H1 (cell line): ENCODE data around the gene CTNND2. TPM values are rescaled to one million over a fixed set of nuclear protein-coding genes. Genes with fewer than 3 reads are reported as not detected.

ENCODE experiments used
- CTCF ChIA-PET: fragments of 300-600 bp; sonication (Branson Sonifier 250); formaldehyde crosslinking; loops from one replicate; lab custom pipeline; 2021; ENCODE audit not compliant: partially characterized antibody; lab: Charles Lee
- POLR2A ChIA-PET: fragments of 300-600 bp; sonication (Branson Sonifier 250); formaldehyde crosslinking; loops from one replicate; lab custom pipeline; 2021; ENCODE audit warnings: inconsistent platforms; ENCODE audit not compliant: partially characterized antibody; lab: Charles Lee
- DNase-seq, 2 experiments: peaks; one replicate each; pipeline versions ENCODE4 v3.0.0 to v3.0.0-alpha.2; 2010 to 2022; ENCODE audit warnings: low spot score in 2 of 2, low read depth in 1 of 2, mixed read lengths in 1 of 2
- FAIRE-seq: peaks from 2 replicates; lab custom pipeline; 2011; peaks lifted over from hg19 to GRCh38; lab: Jason Lieb, UNC
- H2AFZ ChIP-seq: 2 replicates; pipeline ENCODE4 v1.8.1; 2012; ENCODE audit warnings: low read length, inconsistent platforms
- H2AK5ac ChIP-seq: 2 replicates; pipeline ENCODE4 v1.6.1; 2013; ENCODE audit warnings: low read depth, low read length
- H2BK120ac ChIP-seq: replicated peaks from 2 replicates; pipeline ENCODE3; 2013; ENCODE audit warnings: low read depth, low read length, inconsistent platforms
- H2BK12ac ChIP-seq: 2 replicates; pipeline ENCODE4 v1.6.1; 2013; ENCODE audit warnings: low read depth, low read length
- H2BK15ac ChIP-seq: 2 replicates; pipeline ENCODE4 v1.6.1; 2013; ENCODE audit warnings: low read length
- H2BK20ac ChIP-seq: 2 replicates; pipeline ENCODE4 v1.6.1; 2013; ENCODE audit warnings: low read length
- H2BK5ac ChIP-seq: 2 replicates; pipeline ENCODE4 v1.6.1; 2013; ENCODE audit warnings: low read depth, low read length
- H3K14ac ChIP-seq: 2 replicates; pipeline ENCODE4 v1.6.1; 2013; ENCODE audit warnings: inconsistent platforms; ENCODE audit not compliant: insufficient read length
- H3K18ac ChIP-seq: 2 replicates; pipeline ENCODE4 v1.6.1; 2013; ENCODE audit warnings: low read length; ENCODE audit errors: extremely low read depth
- H3K23ac ChIP-seq: 2 replicates; pipeline ENCODE4 v1.6.1; 2013; ENCODE audit warnings: inconsistent platforms; ENCODE audit not compliant: insufficient read length
- H3K23me2 ChIP-seq: 2 replicates; pipeline ENCODE4 v1.6.1; 2013; ENCODE audit warnings: low read depth, low read length
- H3K27ac ChIP-seq: 2 replicates; pipeline ENCODE4 v1.6.1; 2011; ENCODE audit warnings: low read depth, low read length, inconsistent platforms
- H3K27me3 ChIP-seq, 4 experiments: replicated peaks in 1 of 4; 1 replicate in 1 of 4; 2 replicates in 3 of 4; pipeline versions ENCODE4 v1.6.1 to v1.8.1; 2011 to 2013; ENCODE audit warnings: low read length in 3 of 4, mild to moderate bottlenecking in 3 of 4, inconsistent platforms in 2 of 4, mixed read lengths in 2 of 4, moderate library complexity in 1 of 4; ENCODE audit not compliant: control insufficient read depth in 3 of 4, insufficient read depth in 3 of 4; ENCODE audit errors: extremely low read depth in 1 of 4
- H3K36me3 ChIP-seq, 4 experiments: 2 replicates each; pipeline versions ENCODE4 v1.6.1 to v1.8.1; 2011 to 2013; ENCODE audit warnings: mild to moderate bottlenecking in 4 of 4, low read length in 3 of 4, moderate library complexity in 2 of 4, control low read depth in 1 of 4, inconsistent platforms in 1 of 4; ENCODE audit not compliant: insufficient read depth in 4 of 4, control insufficient read depth in 2 of 4
- H3K4ac ChIP-seq: replicated peaks from 2 replicates; pipeline ENCODE3; 2013; ENCODE audit warnings: low read length, low read depth, mixed read lengths, inconsistent platforms; ENCODE audit not compliant: insufficient read length
- H3K4me1 ChIP-seq, 4 experiments: replicated peaks in 1 of 4; 1 replicate in 1 of 4; 2 replicates in 3 of 4; pipeline versions ENCODE4 v1.6.1 to v1.8.1; 2011 to 2013; ENCODE audit warnings: low read length in 3 of 4, inconsistent platforms in 2 of 4, mixed read lengths in 1 of 4; ENCODE audit not compliant: insufficient read depth in 4 of 4, control insufficient read depth in 3 of 4
- H3K4me2 ChIP-seq, 2 experiments: 2 replicates each; pipeline versions ENCODE4 v1.6.1 to v1.8.1; 2011 to 2013; ENCODE audit warnings: low read depth in 2 of 2, low read length in 2 of 2, control low read depth in 1 of 2, inconsistent platforms in 1 of 2, mild to moderate bottlenecking in 1 of 2; ENCODE audit not compliant: insufficient read depth in 1 of 2
- H3K4me3 ChIP-seq, 4 experiments: fragments of 200-600, 300-600 bp in 1 of 4; sonication (generic), shearing (Covaris generic), sonication (Bioruptor Twin) in 1 of 4; 2 replicates each; pipeline versions ENCODE4 v1.5.1 to v1.8.1; 2011 to 2016; ENCODE audit warnings: low read length in 4 of 4, low read depth in 3 of 4, control low read depth in 2 of 4, inconsistent platforms in 2 of 4, mild to moderate bottlenecking in 2 of 4, mixed read lengths in 1 of 4, moderate library complexity in 1 of 4; ENCODE audit not compliant: insufficient read depth in 2 of 4; ENCODE audit errors: extremely low read depth in 1 of 4
- H3K56ac ChIP-seq: replicated peaks from 2 replicates; pipeline ENCODE3; 2013; ENCODE audit warnings: low read depth, mild to moderate bottlenecking, mixed read lengths, low read length, inconsistent platforms; ENCODE audit not compliant: insufficient read length
- H3K79me1 ChIP-seq: 2 replicates; pipeline ENCODE4 v1.6.1; 2013; ENCODE audit warnings: low read depth, low read length, control low read depth
- H3K79me2 ChIP-seq, 2 experiments: 2 replicates each; pipeline versions ENCODE4 v1.6.1 to v1.8.1; 2012 to 2013; ENCODE audit warnings: low read length in 2 of 2, mild to moderate bottlenecking in 2 of 2, inconsistent platforms in 1 of 2; ENCODE audit not compliant: insufficient read depth in 2 of 2, control insufficient read depth in 1 of 2
- H3K9ac ChIP-seq, 4 experiments: replicated peaks in 1 of 4; 1 replicate in 1 of 4; 2 replicates in 3 of 4; pipeline versions ENCODE4 v1.6.1 to v1.8.1; 2011 to 2013; ENCODE audit warnings: low read depth in 3 of 4, low read length in 3 of 4, control low read depth in 2 of 4, mild to moderate bottlenecking in 2 of 4, moderate library complexity in 2 of 4, inconsistent platforms in 1 of 4; ENCODE audit errors: extremely low read depth in 1 of 4
- H3K9me3 ChIP-seq, 2 experiments: 2 replicates each; pipeline versions ENCODE4 v1.6.1 to v1.8.1; 2012 to 2013; ENCODE audit warnings: mild to moderate bottlenecking in 2 of 2, moderate library complexity in 2 of 2, control low read depth in 1 of 2, inconsistent platforms in 1 of 2, low read depth in 1 of 2, low read length in 1 of 2, mixed read lengths in 1 of 2; ENCODE audit not compliant: insufficient read depth in 2 of 2
- H4K20me1 ChIP-seq, 2 experiments: replicated peaks in 1 of 2; 2 replicates each; pipeline versions ENCODE3 to v1.8.1; 2011 to 2013; ENCODE audit warnings: inconsistent platforms in 2 of 2, low read length in 2 of 2, mild to moderate bottlenecking in 1 of 2; ENCODE audit not compliant: insufficient read depth in 2 of 2, control insufficient read depth in 1 of 2
- H4K5ac ChIP-seq: 2 replicates; pipeline ENCODE4 v1.6.1; 2013; ENCODE audit warnings: low read length, low read depth, mixed read lengths, inconsistent platforms; ENCODE audit not compliant: insufficient read length
- H4K8ac ChIP-seq: 2 replicates; pipeline ENCODE4 v1.8.0; 2013; ENCODE audit warnings: mild to moderate bottlenecking, moderate library complexity, low read length, inconsistent platforms; ENCODE audit not compliant: insufficient read depth; ENCODE audit errors: extremely low read depth
- H4K91ac ChIP-seq: replicated peaks from 2 replicates; pipeline ENCODE3; 2013; ENCODE audit warnings: low read length, mixed read lengths, inconsistent platforms; ENCODE audit not compliant: insufficient read length
- ASH2L ChIP-seq: fragments of 200-600, 300-600 bp; sonication (generic); IDR thresholded peaks from one replicate; pipeline ENCODE4 v1.7.1; 2017; ENCODE audit warnings: low read length
- ATF3 ChIP-seq: IDR thresholded peaks from 2 replicates; pipeline ENCODE4 v1.6.1; 2011; ENCODE audit warnings: low read depth, mild to moderate bottlenecking, low read length; ENCODE audit not compliant: insufficient read depth
- CHD2 ChIP-seq: IDR thresholded peaks from 2 replicates; pipeline ENCODE4 v1.6.1; 2012; ENCODE audit warnings: low read length, improper control_type of control experiment
- EGR1 ChIP-seq: IDR thresholded peaks from 2 replicates; pipeline ENCODE4 v1.6.1; 2011; ENCODE audit warnings: low read depth, low read length, borderline replicate concordance
- HDAC2 ChIP-seq, 2 experiments: fragments of 300-600 bp in 1 of 2; sonication (generic) in 1 of 2; IDR thresholded peaks; 2 replicates each; pipeline ENCODE4 v1.6.1; 2011 to 2012; ENCODE audit warnings: low read depth in 2 of 2, low read length in 2 of 2, mild to moderate bottlenecking in 2 of 2, moderate library complexity in 2 of 2, borderline replicate concordance in 1 of 2, inconsistent platforms in 1 of 2
- JUND ChIP-seq: IDR thresholded peaks from 2 replicates; pipeline ENCODE4 v1.6.1; 2011; ENCODE audit warnings: mild to moderate bottlenecking, improper control_type of control experiment, low read length
- MAX ChIP-seq: IDR thresholded peaks from 2 replicates; pipeline ENCODE4 v1.6.1; 2012; ENCODE audit warnings: inconsistent platforms
- POU5F1 ChIP-seq: IDR thresholded peaks from 2 replicates; pipeline ENCODE4 v1.6.1; 2011; ENCODE audit warnings: low read depth, mild to moderate bottlenecking, low read length, moderate library complexity
- USF2 ChIP-seq: IDR thresholded peaks from 2 replicates; pipeline ENCODE4 v1.6.1; 2011; ENCODE audit warnings: low read length, improper control_type of control experiment
- WGBS, 2 experiments: shearing (Covaris generic) in 1 of 2; methylation state at CpG; one replicate each; pipeline versions ENCODE4 v1.1.6 to v1.1.7; 2013 to 2015; ENCODE audit warnings: low lambda C conversion rate in 2 of 2, mixed read lengths in 2 of 2, inconsistent platforms in 1 of 2, low coverage in 1 of 2, missing lambda C conversion rate in 1 of 2; ENCODE audit not compliant: insufficient replicate concordance in 2 of 2, insufficient coverage in 1 of 2, insufficient read length in 1 of 2; ENCODE audit errors: extremely low coverage in 1 of 2, missing lambda C conversion rate in 1 of 2; 5-methylcytosine and 5-hydroxymethylcytosine counted together
- polyA plus RNA-seq, 7 experiments: library from polyadenylated mRNA; depleted of rRNA in 3 of 7; stranded (reverse) in 5 of 7; unstranded in 2 of 7; fragments of >200 nt in 5 of 7; fragments of 200-250 nt in 2 of 7; gene quantifications; 1 replicate in 5 of 7; 2 replicates in 1 of 7; 4 replicates in 1 of 7; pipeline versions ENCODE4 v1.2.1 to v1.2.3, GENCODE V29; 2011 to 2013; ENCODE audit warnings: missing spikeins in 2 of 7, mixed read lengths in 2 of 7
- total RNA-seq: library from RNA; stranded (reverse); fragmentation: NEBNext Ultra II Directional; extraction: Animal tissue kit (Norgen Biotek cat#: 25700); gene quantifications from 2 replicates; pipeline ENCODE4 v1.2.1, GENCODE V29; 2021

CTNND2 gene
- total and polyA plus RNA-seq, 2 of the 8 experiments (the other 6 are each of a cell fraction or from before 2014, with no cell fraction given), result 7.4 to 14.2 TPM

DNA sequence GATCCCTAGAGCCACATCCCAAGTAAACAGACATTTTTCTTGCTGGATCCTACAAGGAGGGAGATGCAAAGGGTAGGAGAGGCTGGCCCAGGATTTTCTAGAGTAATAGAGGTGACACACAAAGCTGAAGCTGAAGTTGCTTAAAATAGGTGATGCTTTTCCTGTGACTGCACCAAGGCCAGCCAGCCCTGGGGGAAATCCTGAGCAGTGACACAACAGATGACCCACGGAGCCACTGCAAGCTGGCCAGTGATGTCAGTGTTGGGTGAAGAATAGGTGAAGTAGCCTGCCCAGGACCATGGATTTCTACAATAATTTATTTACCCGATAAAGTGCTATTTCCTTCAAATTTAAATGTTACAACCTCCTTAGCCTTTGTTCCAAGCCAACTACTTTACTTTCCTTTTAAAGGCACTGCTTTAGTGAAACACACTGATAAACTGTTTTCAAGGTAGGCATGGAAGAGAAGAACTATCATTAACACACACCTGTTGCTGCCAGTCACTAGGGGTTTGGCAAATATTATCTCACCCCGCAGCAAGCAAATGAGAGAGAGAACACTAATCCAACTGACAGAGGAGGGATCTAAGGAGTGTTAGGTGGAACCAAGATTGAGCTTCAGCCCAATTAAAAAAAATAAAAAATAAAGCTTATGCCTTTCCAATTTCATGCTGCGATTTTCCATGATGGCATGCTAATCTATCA lies 123.5 kb downstream of the CTNND2 start:
- Histone ChIP-seq H3K56ac (no peak overlapping the region), H2BK20ac (no peak overlapping the region), H2BK15ac (no peak overlapping the region), H4K5ac (no peak overlapping the region), H3K14ac (no peak overlapping the region), H4K91ac (no peak overlapping the region), H3K23me2 (no peaks in the 10 kb centered on the region), H4K8ac (no peak overlapping the region), H2AFZ (no peak overlapping the region), H3K4me2 (no peak overlapping the region), H2BK120ac (no peak overlapping the region), H2AK5ac (no peak overlapping the region), H4K20me1 (no peaks in the 10 kb centered on the region), H3K4me3 (no peak overlapping the region), H3K18ac (no peak overlapping the region), H2BK5ac (no peak overlapping the region), H3K4ac (no peak overlapping the region), H3K4me1 (no peaks in the 10 kb centered on the region), H3K27ac (no peak overlapping the region), H3K79me2 (no peaks in the 10 kb centered on the region), H3K23ac (no peak overlapping the region), H3K9me3 (peaks cover 4 to 5% of the 10 kb centered on the region in 2 experiments; a peak in 2 of 4 replicates), H3K36me3 (no peaks in the 10 kb centered on the region), H2BK12ac (no peak overlapping the region), H3K9ac (no peak overlapping the region), H3K79me1 (no peaks in the 10 kb centered on the region), H3K27me3 (no peaks in the 10 kb centered on the region)
- ChIA-PET POLR2A (no interaction called here), CTCF (interaction anchor here (1.0 kb wide), 1 partner anchor 11 kb away, joined by 3 read pairs; no protein-coding TSS in a partner anchor)
- FAIRE-seq (no peak), DNase-seq (no peak)
- TF ChIP-seq ASH2L (no peak), JUND (no peak), POU5F1 (no peak), ATF3 (no peak), CHD2 (no peak), EGR1 (no peak), MAX (no peak), HDAC2 (IDR thresholded peaks at IDR 0.05; ENCODE audit: borderline replicate concordance in 1 of 2, low read depth in 2 of 2, low read length in 2 of 2) (no peak), USF2 (no peak)
- 91% methylated on average over 4 of the region's 4 CpGs; no CpG with 5 or more reads in 1 of the 2 experiments for WGBS, 2 experiments
